Thyroid gland (tissue), 4 donors: ENCODE data around the gene ANXA8. TPM values are rescaled to one million over a fixed set of nuclear protein-coding genes. Genes with fewer than 3 reads are reported as not detected.
"Not testable (repeated sequence)": the region's sequence is repeated elsewhere in the genome, so short reads cannot be mapped to it uniquely, and the experiment has no call there.

Experiments
- DNase-seq, 2 donors: peaks; one replicate each; pipeline ENCODE4 v3.0.0-alpha.2; 2019
- H3K27ac ChIP-seq, 3 donors: fragments of 200-600 bp; sonication (generic); 1 replicate in 2 of 3; 2 replicates in 1 of 3; pipeline ENCODE4 v1.5.1; 2016 to 2019; ENCODE audit warnings: mild to moderate bottlenecking in 1 of 3, moderate library complexity in 1 of 3
- H3K27me3 ChIP-seq: fragments of 200-600 bp; sonication (generic); one replicate; pipeline ENCODE4 v1.5.1; 2019
- H3K36me3 ChIP-seq, 2 donors: fragments of 200-600 bp; sonication (generic); one replicate each; pipeline ENCODE4 v1.5.1; 2016 to 2019
- H3K4me1 ChIP-seq, 2 donors: fragments of 200-600 bp; sonication (generic); one replicate each; pipeline ENCODE4 v1.5.1; 2017 to 2019
- H3K4me3 ChIP-seq, 3 donors: fragments of 200-600 bp; sonication (generic); replicated peaks in 1 of 3; 1 replicate in 2 of 3; 2 replicates in 1 of 3; pipeline ENCODE4 v1.5.1; 2016; ENCODE audit warnings: mild to moderate bottlenecking in 1 of 3
- H3K9me3 ChIP-seq: fragments of 200-600 bp; sonication (generic); one replicate; pipeline ENCODE4 v1.5.1; 2017
- CTCF ChIP-seq, 6 experiments: fragments of 200-600 bp in 3 of 6; fragments of 450-650 bp in 3 of 6; sonication (generic) in 3 of 6; IDR thresholded peaks; one replicate each; pipeline ENCODE4 v1.5.1; 2016 to 2019; ENCODE audit warnings: antibody characterized with exemption in 6 of 6, mild to moderate bottlenecking in 2 of 6, inconsistent platforms in 1 of 6, moderate library complexity in 1 of 6
- POLR2A ChIP-seq, 2 donors: fragments of 450-650 bp; IDR thresholded peaks; one replicate each; pipeline ENCODE4 v1.6.1; 2017; ENCODE audit warnings: antibody characterized with exemption in 2 of 2, mild to moderate bottlenecking in 2 of 2, moderate library complexity in 1 of 2
- WGBS, 2 donors: methylation state at CpG; one replicate each; pipeline ENCODE4 v1.1.5; 2017; 5-methylcytosine and 5-hydroxymethylcytosine counted together
- intact Hi-C: fragments of 100-400 bp; cut with DNase I; formaldehyde crosslinking; loops from one replicate; pipeline ENCODE4 v1.15.1; 2023
- total RNA-seq, 4 donors: library from RNA; depleted of rRNA; stranded (reverse); fragments of >200 nt; gene quantifications; one replicate each; pipeline ENCODE4 v1.2.3, GENCODE V29; 2016

Gene ANXA8
- total RNA-seq, 4 donors from 2014 or later: 0.40 TPM; not detected in 3

- H3K27me3 ChIP-seq, intact Hi-C loops, H3K4me1 ChIP-seq, H3K27ac ChIP-seq, H3K9me3 ChIP-seq, H3K36me3 ChIP-seq, H3K4me3 ChIP-seq: not testable (repeated sequence)
- peak; percentile 51 to 53 for DNase-seq
- TF ChIP-seq CTCF (IDR thresholded peaks at IDR 0.05): peak in 1 of 6 experiments; percentile 26
- 0% methylated on average over 1 to 4 of the region's 37 CpGs for WGBS, 2 donors
Measured at GRCh38 chr10:47461261-47461687, 22.6 kb downstream of the ANXA8 start.

GRCh38 chr10:47458466-47459154 lies 25.3 kb downstream of the ANXA8 start:
- TF ChIP-seq CTCF (IDR thresholded peaks at IDR 0.05) (no peak), POLR2A (IDR thresholded peaks at IDR 0.05) (no peak)
- intact Hi-C loops: no loop called here
- no peak overlapping the region for H3K4me3 ChIP-seq
- H3K27ac ChIP-seq: no peak overlapping the region
- no peak for DNase-seq
- no peaks in the 10 kb centered on the region for H3K4me1 ChIP-seq
- no peaks in the 10 kb centered on the region for H3K9me3 ChIP-seq
- H3K27me3 ChIP-seq: no peaks in the 10 kb centered on the region
- WGBS, 2 donors: 82 to 84% methylated on average over 4 of the region's 4 CpGs
- H3K36me3 ChIP-seq: no peaks in the 10 kb centered on the region

GRCh38 chr10:47457826-47458225 lies 26.1 kb downstream of the ANXA8 start:
- intact Hi-C loops: no loop called here
- H3K9me3 ChIP-seq: no peaks in the 10 kb centered on the region
- no peak overlapping the region for H3K27ac ChIP-seq
- H3K36me3 ChIP-seq: no peaks in the 10 kb centered on the region
- H3K4me1 ChIP-seq: no peaks in the 10 kb centered on the region
- no peak for TF ChIP-seq POLR2A (IDR thresholded peaks at IDR 0.05)
- TF ChIP-seq CTCF (IDR thresholded peaks at IDR 0.05): no peak
- DNase-seq: no peak
- H3K27me3 ChIP-seq: no peaks in the 10 kb centered on the region
- no peak overlapping the region for H3K4me3 ChIP-seq
- WGBS, 2 donors: 73 to 75% methylated on average over 1 of the region's 1 CpG

GRCh38 chr10:47457528-47457820 lies 26.4 kb downstream of the ANXA8 start:
- intact Hi-C loops: no loop called here
- Histone ChIP-seq H3K4me1 (no peaks in the 10 kb centered on the region), H3K36me3 (no peaks in the 10 kb centered on the region), H3K4me3 (no peak overlapping the region), H3K27ac (no peak overlapping the region), H3K9me3 (no peaks in the 10 kb centered on the region), H3K27me3 (no peaks in the 10 kb centered on the region)
- 100% methylated on average over 1 of the region's 1 CpG; no CpG with 5 or more reads in 1 of the 2 donors for WGBS, 2 donors
- no peak for DNase-seq
- TF ChIP-seq CTCF (IDR thresholded peaks at IDR 0.05): no peak
- no peak for TF ChIP-seq POLR2A (IDR thresholded peaks at IDR 0.05)

GRCh38 chr10:47456794-47457527 lies 27.0 kb downstream of the ANXA8 start:
- 78 to 89% methylated on average over 4 to 6 of the region's 6 CpGs for WGBS, 2 donors
- intact Hi-C loops: no loop called here
- Histone ChIP-seq H3K9me3 (no peaks in the 10 kb centered on the region), H3K4me1 (no peaks in the 10 kb centered on the region), H3K27ac (no peak overlapping the region), H3K4me3 (no peak overlapping the region), H3K27me3 (no peaks in the 10 kb centered on the region), H3K36me3 (no peaks in the 10 kb centered on the region)
- no peak for DNase-seq
- TF ChIP-seq CTCF (IDR thresholded peaks at IDR 0.05): no peak
- no peak for TF ChIP-seq POLR2A (IDR thresholded peaks at IDR 0.05)
